Stimulated activated CD8-positive, alpha-beta memory T cell treated with anti-CD3 and anti-CD28 coated beads, Interleukin-2, amount 100 ng/mL, for 48 hours (primary cell): ENCODE results near the gene RDM1.
"Not testable (repeated sequence)": the region's sequence is repeated elsewhere in the genome, so short reads cannot be mapped to it uniquely, and the experiment has no call there.

ENCODE experiments used
- DNase-seq, 2 donors: peaks; one replicate each; pipeline ENCODE4 v3.0.0-alpha.2; 2020; ENCODE audit warnings: low read depth in 2 of 2

Gene RDM1, protein sequence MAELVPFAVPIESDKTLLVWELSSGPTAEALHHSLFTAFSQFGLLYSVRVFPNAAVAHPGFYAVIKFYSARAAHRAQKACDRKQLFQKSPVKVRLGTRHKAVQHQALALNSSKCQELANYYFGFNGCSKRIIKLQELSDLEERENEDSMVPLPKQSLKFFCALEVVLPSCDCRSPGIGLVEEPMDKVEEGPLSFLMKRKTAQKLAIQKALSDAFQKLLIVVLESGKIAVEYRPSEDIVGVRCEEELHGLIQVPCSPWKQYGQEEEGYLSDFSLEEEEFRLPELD

GRCh38 chr17:35930211-35931065 is at the start of gene RDM1:
TSS of gene RDM1 (minus strand) at chr17:35930773. CDS start at chr17:35930727, 46 bp downstream.
- DNase-seq: peak; percentile 85 to 86

DNA sequence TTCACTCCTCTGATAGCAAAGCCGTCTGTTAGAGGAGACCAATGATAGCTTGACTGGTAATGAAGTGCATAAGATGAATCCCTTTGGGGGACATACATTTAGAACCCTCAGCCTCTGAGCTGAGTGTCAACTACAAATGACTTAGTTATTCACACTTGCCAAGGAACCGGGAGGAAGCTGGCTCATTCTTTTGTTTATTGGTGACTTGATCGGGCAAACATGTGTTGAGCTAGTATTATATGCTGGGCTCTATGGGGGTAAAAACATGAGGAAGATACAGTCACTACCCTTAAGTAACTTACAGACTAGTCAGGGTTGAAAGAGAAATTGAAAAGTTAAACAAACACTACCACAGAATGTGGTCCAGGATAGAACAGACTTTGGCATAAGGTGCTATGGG is 47.8 kb upstream of the RDM1 start:
- DNase-seq: no peak

- no peak for DNase-seq
Observed at GRCh38 chr17:35977509-35977908, 46.9 kb upstream of the RDM1 start.

- no peak for DNase-seq
Observed at GRCh38 chr17:35973333-35974260, 43.0 kb upstream of the RDM1 start.

GRCh38 chr17:35972945-35973332 is 42.4 kb upstream of the RDM1 start:
- DNase-seq: no peak

GRCh38 chr17:35972535-35972934 is 42.0 kb upstream of the RDM1 start:
- DNase-seq: no peak

GRCh38 chr17:35972066-35972465 is 41.5 kb upstream of the RDM1 start:
- DNase-seq: no peak

DNA sequence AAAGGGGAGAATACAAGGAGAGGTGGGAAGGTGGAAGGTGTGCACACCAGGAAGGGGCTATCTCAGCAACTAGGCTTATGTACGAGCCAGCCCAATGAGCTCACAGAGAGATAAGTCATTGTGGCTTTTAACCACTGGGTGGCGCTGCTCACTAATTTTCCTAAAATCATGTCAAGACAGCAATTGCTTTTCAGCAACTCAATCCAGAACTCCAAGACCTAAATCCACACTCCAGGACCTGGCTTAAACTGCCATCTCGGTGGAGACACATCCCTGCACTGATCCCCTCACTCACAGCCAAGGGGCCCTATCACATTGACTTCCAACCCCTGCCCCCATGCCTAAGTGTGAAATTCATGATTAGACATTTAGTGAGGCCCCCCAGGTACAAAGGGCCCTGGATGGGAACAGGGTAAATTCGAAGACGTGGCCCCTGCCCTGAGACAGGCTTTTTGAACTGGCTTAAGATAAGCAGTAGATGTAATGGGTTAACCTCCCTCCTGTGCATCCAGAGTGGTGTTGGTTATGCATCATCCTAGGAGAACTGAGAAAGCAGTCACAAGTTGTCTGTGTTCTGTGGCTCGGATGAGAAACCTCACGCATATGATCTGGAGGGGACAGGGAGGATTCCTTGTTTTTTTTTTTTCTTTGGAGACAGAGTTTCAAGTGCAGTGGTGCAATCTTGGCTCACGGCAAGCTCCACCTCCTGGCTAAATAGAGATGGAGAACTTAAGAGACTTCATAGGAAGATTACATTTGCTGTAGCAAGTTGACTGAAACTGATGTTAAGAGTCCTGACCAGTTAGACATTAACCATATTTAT is 39.2 kb upstream of the RDM1 start:
- peak; percentile 57 to 64 for DNase-seq

GRCh38 chr17:35968520-35969054 is 38.0 kb upstream of the RDM1 start:
- no peak for DNase-seq

GRCh38 chr17:35965272-35965671 is 34.7 kb upstream of the RDM1 start:
- DNase-seq: no peak

DNA sequence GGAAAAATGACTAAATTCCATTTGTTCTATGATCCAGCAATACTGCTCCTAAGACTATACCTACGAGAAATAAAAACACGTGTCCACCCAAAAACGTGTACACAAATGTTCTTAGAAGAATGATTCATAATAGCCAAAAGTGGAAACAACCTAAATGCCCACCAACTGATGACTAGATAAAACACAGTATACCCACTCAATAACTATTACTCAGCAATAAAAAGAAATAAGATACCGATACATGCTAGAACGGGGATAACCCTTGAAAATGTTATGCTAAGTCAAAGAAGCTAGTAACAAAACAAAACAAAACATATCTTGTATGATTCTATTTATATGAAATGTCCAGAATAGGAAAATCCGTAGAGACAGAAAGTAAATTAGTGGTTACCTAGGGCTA is 33.1 kb upstream of the RDM1 start:
- DNase-seq: no peak

GRCh38 chr17:35953720-35954119 is 23.1 kb upstream of the RDM1 start:
- no peak for DNase-seq

- DNase-seq: no peak
Observed at GRCh38 chr17:35949401-35949800, 18.8 kb upstream of the RDM1 start.

DNA sequence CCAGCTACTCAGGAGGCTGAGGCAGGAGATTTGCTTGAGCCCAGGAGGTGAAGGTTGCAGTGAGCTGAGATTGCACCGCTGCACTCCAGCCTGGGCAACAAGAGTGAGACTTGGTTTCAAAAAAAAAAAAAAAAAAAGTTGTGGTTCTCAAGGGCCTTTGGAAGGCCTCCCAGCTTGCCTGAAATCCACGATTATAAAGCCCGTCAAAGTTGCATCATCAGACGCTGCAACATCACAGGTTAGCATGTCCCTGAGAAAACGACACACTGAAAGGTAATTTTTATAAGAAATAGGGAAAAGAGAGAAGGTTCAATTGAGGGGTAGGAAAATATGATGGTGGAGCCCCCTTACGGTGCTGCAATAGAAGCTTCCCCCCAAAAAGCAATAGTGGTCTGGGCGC is 17.5 kb upstream of the RDM1 start:
- DNase-seq: no peak

DNA sequence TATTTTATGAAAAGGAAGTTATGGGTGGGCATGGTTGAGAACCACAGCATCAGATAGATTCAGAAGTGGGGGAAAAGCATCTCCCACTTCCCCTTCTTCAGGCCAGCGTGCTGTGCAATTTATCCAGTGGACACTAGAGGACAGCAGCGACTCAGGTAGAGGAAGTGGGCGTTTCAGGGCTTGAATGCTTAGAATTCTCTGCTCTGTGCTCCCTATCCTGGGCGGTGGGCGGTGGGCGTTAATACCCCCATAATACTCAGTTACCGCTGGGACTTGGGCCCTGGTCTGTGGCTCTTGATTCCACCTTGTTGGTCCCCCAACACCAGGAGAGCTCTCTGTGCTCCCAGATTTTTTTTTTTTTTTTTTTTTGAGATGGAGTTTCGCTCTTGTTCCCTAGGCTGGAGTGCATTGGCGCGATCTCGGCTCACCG is 16.6 kb upstream of the RDM1 start:
- DNase-seq: peak; percentile 24 to 26

GRCh38 chr17:35944151-35944550 is 13.6 kb upstream of the RDM1 start:
- DNase-seq: no peak

GRCh38 chr17:35943537-35943936 is 13.0 kb upstream of the RDM1 start, which contains the start of gene LYZL6:
TSS of gene LYZL6 (minus strand) at chr17:35943713. CDS start at chr17:35939356, 4,357 bp downstream.
- no peak for DNase-seq

DNA sequence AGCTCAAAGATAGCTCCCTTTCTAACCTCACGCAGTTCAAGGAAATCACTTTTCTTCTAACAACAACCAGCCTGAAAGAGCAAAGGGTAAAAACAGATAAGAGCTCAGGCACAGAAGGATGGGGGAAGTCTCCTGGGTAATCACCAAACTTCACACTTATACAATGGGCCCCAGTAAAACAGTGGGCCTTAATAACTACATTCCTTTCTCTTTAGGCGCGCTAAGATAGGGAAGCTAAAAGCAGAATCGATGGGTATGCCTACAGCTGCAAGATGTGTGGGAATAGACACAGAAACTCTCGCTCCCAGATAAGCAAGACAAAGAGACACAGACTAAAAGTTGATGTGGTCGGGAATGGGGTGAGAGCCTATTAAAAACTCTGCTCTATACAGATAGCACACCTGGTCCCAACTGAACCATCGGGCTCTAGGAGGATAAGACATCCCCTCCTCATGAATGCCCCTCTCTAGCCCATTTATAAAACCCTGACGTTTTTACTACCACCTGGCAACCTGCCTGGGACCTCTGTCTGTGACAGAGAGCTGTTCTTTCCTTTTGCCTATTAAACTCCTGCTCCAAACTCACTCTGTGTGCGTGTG is 12.1 kb upstream of the RDM1 start:
- no peak for DNase-seq

DNA sequence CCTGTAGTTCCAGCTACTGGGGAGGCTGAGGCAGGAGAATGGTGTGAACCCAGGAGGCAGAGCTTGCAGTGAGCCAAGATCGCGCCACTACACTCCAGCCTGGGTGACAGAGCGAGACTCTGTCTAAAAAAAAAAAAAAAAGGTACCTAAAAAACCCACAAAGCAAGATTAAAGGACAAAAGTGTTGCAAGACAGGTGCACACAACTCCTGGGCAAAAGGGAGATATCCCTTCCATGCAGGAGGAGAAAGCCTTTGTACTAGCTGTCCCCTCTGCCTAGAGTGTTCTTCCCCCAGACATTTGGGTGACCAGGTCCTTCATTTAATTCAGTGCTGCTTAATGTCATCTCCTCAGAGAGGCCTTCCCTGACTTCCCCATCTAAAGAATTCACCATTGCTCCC is 7.9 kb upstream of the RDM1 start:
- not testable (repeated sequence) for DNase-seq

DNA sequence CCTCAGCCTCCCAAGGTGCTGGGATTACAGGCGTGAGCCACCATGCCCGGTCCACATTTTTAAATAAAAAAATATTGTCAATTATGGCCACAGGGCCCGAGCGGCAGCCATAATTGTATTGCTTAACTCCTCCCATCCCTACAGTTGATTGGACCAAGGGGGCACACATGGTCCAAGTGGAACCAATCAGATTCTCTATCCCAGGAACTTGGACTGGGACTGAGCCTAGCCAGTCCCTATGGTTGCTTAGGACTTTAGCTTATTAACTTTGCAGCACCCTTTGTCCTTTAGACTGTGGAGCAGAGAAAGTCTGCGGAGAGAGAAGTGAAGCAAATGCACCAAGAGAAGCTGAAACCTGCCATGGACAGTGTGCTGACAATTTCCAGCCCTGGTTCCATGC is 5.5 kb upstream of the RDM1 start:
- DNase-seq: no peak
